SK-MEL-5 (cell line): ENCODE measurements around the gene SRD5A3. TPM values are rescaled to one million over a fixed set of nuclear protein-coding genes. Genes with fewer than 3 reads are reported as not detected.

ENCODE experiments used
- small RNA-seq, 2 experiments: library from RNA; depleted of rRNA; stranded (forward); fragments of <200 nt; gene quantifications; one replicate each; pipeline ENCODE3, GENCODE V24; 2014
- total RNA-seq: library from RNA; depleted of rRNA; stranded (reverse); fragments of >200 nt; shearing (Covaris generic); gene quantifications from 2 replicates; pipeline ENCODE4 v1.2.3, GENCODE V29; 2014; rRNA removed

The SRD5A3 gene
- total RNA-seq, 1 experiment from 2014 or later = 37.1 TPM

Small RNA genes within 50 kb of the gene (small RNA-seq; reads per million reads assigned to genes)
- gene RF00019 = 0 reads per million in 2 experiments

Other genes starting within 250 kb of the SRD5A3 start
- 3.4 and 4.2 TPM in 2 replicates for gene KDR, start 220.6 kb upstream of the SRD5A3 start, total RNA-seq
- gene TMEM165, start 49.7 kb downstream of the SRD5A3 start, total RNA-seq = 112 and 117 TPM in 2 replicates
- 11.3 and 17.7 TPM in 2 replicates for gene CLOCK, start 200.7 kb downstream of the SRD5A3 start, total RNA-seq
- gene PDCL2, start 246.0 kb downstream of the SRD5A3 start, total RNA-seq = not detected in 2 replicates